Stimulated activated CD8-positive, alpha-beta memory T cell treated with anti-CD3 and anti-CD28 coated beads, Interleukin-4, amount 100 ng/mL, for 1 hour (primary cell): ENCODE data around the gene ALS2CL.

Experiments used
- DNase-seq, 2 donors: peaks; one replicate each; pipeline ENCODE4 v3.0.0-alpha.2; 2020; ENCODE audit warnings: low read depth in 2 of 2, low spot score in 1 of 2

ALS2CL gene

GRCh38 chr3:46632792-46633191 lies 60.7 kb downstream of the ALS2CL start:
- DNase-seq = no peak

- peak; percentile 36 to 54 for DNase-seq
These were observed 63.6 kb downstream of the ALS2CL start for GRCh38 chr3:46629551-46630517.

GRCh38 chr3:46628901-46629369 lies 64.5 kb downstream of the ALS2CL start:
- DNase-seq = no peak

- DNase-seq = no peak
These were observed 66.4 kb downstream of the ALS2CL start for GRCh38 chr3:46627078-46627477.

- no peak for DNase-seq
These were observed 67.4 kb downstream of the ALS2CL start for GRCh38 chr3:46626039-46626438.

GRCh38 chr3:46624975-46625490 lies 68.4 kb downstream of the ALS2CL start:
- no peak for DNase-seq

GRCh38 chr3:46624533-46624932 lies 68.9 kb downstream of the ALS2CL start:
- DNase-seq = no peak

GRCh38 chr3:46619845-46620778 lies 73.4 kb downstream of the ALS2CL start:
- no peak for DNase-seq
